ENCODE data around the gene PPA1. TPM values are rescaled to one million over a fixed set of nuclear protein-coding genes. Genes with fewer than 3 reads are reported as not detected.

PPA1 gene
- total and polyA plus RNA-seq, 10 donors = 54.8 to 133 (median 78.5) TPM

- no peak for TF ChIP-seq CTCF (IDR thresholded peaks at IDR 0.05 in 8 of 11, conservative IDR thresholded peaks at IDR 0.05 in 3 of 11)
- TF ChIP-seq POLR2A (IDR thresholded peaks at IDR 0.05) = no peak
- no peak for TF ChIP-seq POLR2AphosphoS5 (IDR thresholded peaks at IDR 0.05)
- 85 to 100% (median 93%) methylated on average over 3 to 5 of the region's 5 CpGs for WGBS, 5 donors
- H3K36me3 ChIP-seq = peaks cover 2 to 98% (median 63%) of the 10 kb centered on the region in 6 donors
- no peaks in the 10 kb centered on the region for H3K9me3 ChIP-seq
- H3K27ac ChIP-seq = no peak overlapping the region
- H3K4me1 ChIP-seq = no peaks in the 10 kb centered on the region
- H3K4me3 ChIP-seq = no peak overlapping the region
- no peak for DNase-seq
- no peaks in the 10 kb centered on the region for H3K27me3 ChIP-seq (replicated peaks in 1 of 7)
- intact Hi-C loops (cut with DNase I; ENCODE audit: low total_unique reads) = no loop called here
These were observed 26.5 kb downstream of the PPA1 start for GRCh38 chr10:70206762-70207161.

- H3K36me3 ChIP-seq = peaks cover 3 to 85% (median 44%) of the 10 kb centered on the region in 6 donors
- no peak for TF ChIP-seq POLR2A (IDR thresholded peaks at IDR 0.05)
- no peak for TF ChIP-seq POLR2AphosphoS5 (IDR thresholded peaks at IDR 0.05)
- no peak for TF ChIP-seq CTCF (IDR thresholded peaks at IDR 0.05 in 8 of 11, conservative IDR thresholded peaks at IDR 0.05 in 3 of 11)
- 92 to 100% (median 95%) methylated on average over 1 of the region's 1 CpG for WGBS, 5 donors
These were observed 32.1 kb downstream of the PPA1 start for GRCh38 chr10:70201105-70201504.

GRCh38 chr10:70198696-70199466 lies 34.3 kb downstream of the PPA1 start:
- H3K27me3 ChIP-seq (replicated peaks in 1 of 7) = no peaks in the 10 kb centered on the region
- no peak overlapping the region for H3K4me3 ChIP-seq
- peaks cover 0 to 12% (median 2%) of the 10 kb centered on the region in 6 donors for H3K4me1 ChIP-seq
- intact Hi-C loops (cut with DNase I; ENCODE audit: low total_unique reads) = no loop called here
- H3K9me3 ChIP-seq = no peaks in the 10 kb centered on the region
- no peak for DNase-seq
- no peak overlapping the region for H3K27ac ChIP-seq
- no peak for TF ChIP-seq POLR2AphosphoS5 (IDR thresholded peaks at IDR 0.05)
- no peak for TF ChIP-seq CTCF (IDR thresholded peaks at IDR 0.05 in 8 of 11, conservative IDR thresholded peaks at IDR 0.05 in 3 of 11)
- no peak for TF ChIP-seq POLR2A (IDR thresholded peaks at IDR 0.05)
- H3K36me3 ChIP-seq = peaks cover 3 to 62% (median 32%) of the 10 kb centered on the region in 6 donors
- 94 to 96% (median 96%) methylated on average over 5 of the region's 5 CpGs for WGBS, 5 donors

More at GRCh38 chr10:70201105-70201504, 32.1 kb downstream of the PPA1 start:
- Histone ChIP-seq H3K4me1 (peaks cover 0 to 12% (median 0%) of the 10 kb centered on the region in 6 donors), H3K9me3 (no peaks in the 10 kb centered on the region), H3K4me3 (no peak overlapping the region), H3K27me3 (replicated peaks in 1 of 7) (no peaks in the 10 kb centered on the region), H3K27ac (no peak overlapping the region)
- no peak for DNase-seq
- intact Hi-C loops (cut with DNase I; ENCODE audit: low total_unique reads) = no loop called here

GRCh38 chr10:70197235-70197945 lies 35.8 kb downstream of the PPA1 start:
- Histone ChIP-seq H3K27me3 (replicated peaks in 1 of 7) (no peaks in the 10 kb centered on the region), H3K9me3 (no peaks in the 10 kb centered on the region), H3K4me3 (no peak overlapping the region), H3K36me3 (peaks cover 3 to 47% (median 20%) of the 10 kb centered on the region in 6 donors), H3K27ac (no peak overlapping the region), H3K4me1 (peaks cover 0 to 26% (median 6%) of the 10 kb centered on the region in 6 donors)
- intact Hi-C loops (cut with DNase I; ENCODE audit: low total_unique reads) = no loop called here
- WGBS, 5 donors = 47 to 73% (median 53%) methylated on average over 6 to 7 of the region's 7 CpGs
- DNase-seq = no peak
- no peak for TF ChIP-seq CTCF (IDR thresholded peaks at IDR 0.05 in 8 of 11, conservative IDR thresholded peaks at IDR 0.05 in 3 of 11)
- TF ChIP-seq POLR2AphosphoS5 (IDR thresholded peaks at IDR 0.05) = no peak
- no peak for TF ChIP-seq POLR2A (IDR thresholded peaks at IDR 0.05)

All from spleen (tissue), 11 donors.